Natural killer cell (primary cell): ENCODE data around the gene PEX12. TPM values are rescaled to one million over a fixed set of nuclear protein-coding genes. Genes with fewer than 3 reads are reported as not detected.

ENCODE experiments used
- ATAC-seq, 3 donors: fragments of 150-1000 bp in 2 of 3; fragments of 200-7000 bp in 1 of 3; cut with Tn5 transposase; 1 replicate in 1 of 3; 2 replicates in 2 of 3; pipeline ENCODE4 v1.10.0; 2021; ENCODE audit warnings: mild to moderate bottlenecking in 2 of 3, moderate library complexity in 2 of 3
- DNase-seq, 2 donors: peaks; one replicate each; pipeline versions ENCODE4 v3.0.0 to v3.0.0-alpha.2; 2013 to 2021; ENCODE audit warnings: mixed read lengths in 1 of 2
- H3K27ac ChIP-seq: one replicate; pipeline ENCODE4 v1.5.1; 2013; ENCODE audit warnings: mild to moderate bottlenecking, low read length
- H3K27me3 ChIP-seq: one replicate; pipeline ENCODE4 v1.6.1; 2013; ENCODE audit warnings: low read length; ENCODE audit not compliant: control insufficient read depth, insufficient read depth
- H3K36me3 ChIP-seq: one replicate; pipeline ENCODE4 v1.6.1; 2013; ENCODE audit warnings: low read length; ENCODE audit not compliant: control insufficient read depth, insufficient read depth
- H3K4me1 ChIP-seq: one replicate; pipeline ENCODE4 v1.6.1; 2013; ENCODE audit warnings: low read length; ENCODE audit not compliant: control insufficient read depth, insufficient read depth
- H3K4me3 ChIP-seq: one replicate; pipeline ENCODE4 v1.5.1; 2013; ENCODE audit warnings: low read length
- H3K9me3 ChIP-seq: one replicate; pipeline ENCODE4 v1.6.1; 2013; ENCODE audit warnings: low read length; ENCODE audit not compliant: control insufficient read depth, insufficient read depth
- H3K27ac Mint-ChIP-seq, 2 donors: one replicate each; pipeline ENCODE4 v1.8.0; 2022; ENCODE audit warnings: mild to moderate bottlenecking in 2 of 2, mixed read lengths in 2 of 2, moderate library complexity in 1 of 2
- H3K27me3 Mint-ChIP-seq, 2 donors: one replicate each; pipeline ENCODE4 v1.8.0; 2022; ENCODE audit warnings: low read depth in 2 of 2, mixed read lengths in 2 of 2
- H3K36me3 Mint-ChIP-seq: one replicate; pipeline ENCODE4 v1.8.0; 2022; ENCODE audit warnings: mixed read lengths
- H3K4me1 Mint-ChIP-seq, 2 donors: one replicate each; pipeline ENCODE4 v1.8.0; 2022; ENCODE audit warnings: mixed read lengths in 2 of 2
- H3K4me3 Mint-ChIP-seq: one replicate; pipeline ENCODE4 v1.8.0; 2022; ENCODE audit warnings: mild to moderate bottlenecking, moderate library complexity, mixed read lengths
- H3K9me3 Mint-ChIP-seq, 2 donors: one replicate each; pipeline ENCODE4 v1.8.0; 2022; ENCODE audit warnings: mixed read lengths in 2 of 2
- CTCF ChIP-seq: fragments of 200-600 bp; IDR thresholded peaks from one replicate; pipeline ENCODE4 v1.8.0; 2022; ENCODE audit warnings: antibody characterized with exemption
- WGBS: methylation state at CpG from one replicate; pipeline ENCODE4 v1.1.7; 2013; ENCODE audit warnings: missing lambda C conversion rate; ENCODE audit not compliant: insufficient coverage; 5-methylcytosine and 5-hydroxymethylcytosine counted together
- intact Hi-C: fragments of 100-400 bp; cut with micrococcal nuclease; formaldehyde crosslinking; loops from one replicate; pipeline ENCODE4 v1.14.2; 2022
- total RNA-seq, 4 donors: library from RNA; stranded (reverse); fragments of 120-200 nt in 1 of 4; gene quantifications; one replicate each; pipeline versions ENCODE4 v1.2.3 to v1.2.4, GENCODE V29; 2013 to 2022

The PEX12 gene
- total RNA-seq, 3 donors from 2014 or later (not counting 1 experiment from before 2014, with no cell fraction given): 2.5 to 3.0 (median 2.9) TPM

GRCh38 chr17:35548978-35549377, 29.4 kb downstream of the PEX12 start:
- no peak for TF ChIP-seq CTCF
- Histone ChIP-seq H3K9me3 (no peaks in the 10 kb centered on the region), H3K27me3 (no peaks in the 10 kb centered on the region), H3K4me1 (no peaks in the 10 kb centered on the region), H3K27ac (no peak overlapping the region), H3K4me3 (no peak overlapping the region), H3K36me3 (no peaks in the 10 kb centered on the region)
- intact Hi-C loops: no loop called here
- H3K27ac Mint-ChIP-seq: no peak overlapping the region
- ATAC-seq: no peak
- H3K36me3 Mint-ChIP-seq: no peaks in the 10 kb centered on the region
- no peak for DNase-seq
- H3K4me1 Mint-ChIP-seq: no peaks in the 10 kb centered on the region
- no peak overlapping the region for H3K4me3 Mint-ChIP-seq
- WGBS: 100% methylated on average over 1 of the region's 1 CpG
- H3K27me3 Mint-ChIP-seq: no peaks in the 10 kb centered on the region
- H3K9me3 Mint-ChIP-seq: no peaks in the 10 kb centered on the region

GRCh38 chr17:35548208-35548810, 30.1 kb downstream of the PEX12 start:
- no peak overlapping the region for H3K27ac Mint-ChIP-seq
- DNase-seq (no peak), ATAC-seq (no peak)
- H3K36me3 ChIP-seq: no peaks in the 10 kb centered on the region
- no peaks in the 10 kb centered on the region for H3K4me1 ChIP-seq
- no peak overlapping the region for H3K27ac ChIP-seq
- TF ChIP-seq CTCF: no peak
- intact Hi-C loops: no loop called here
- no peak overlapping the region for H3K4me3 Mint-ChIP-seq
- no peaks in the 10 kb centered on the region for H3K36me3 Mint-ChIP-seq
- H3K4me1 Mint-ChIP-seq: no peaks in the 10 kb centered on the region
- H3K9me3 ChIP-seq: no peaks in the 10 kb centered on the region
- H3K9me3 Mint-ChIP-seq: no peaks in the 10 kb centered on the region
- H3K27me3 Mint-ChIP-seq: no peaks in the 10 kb centered on the region
- WGBS: 93% methylated on average over 7 of the region's 8 CpGs
- H3K4me3 ChIP-seq: no peak overlapping the region
- no peaks in the 10 kb centered on the region for H3K27me3 ChIP-seq

- Histone ChIP-seq H3K27ac (no peak overlapping the region), H3K4me3 (no peak overlapping the region), H3K4me1 (peaks cover 4% of the 10 kb centered on the region), H3K9me3 (no peaks in the 10 kb centered on the region), H3K36me3 (no peaks in the 10 kb centered on the region), H3K27me3 (no peaks in the 10 kb centered on the region)
- peaks cover 0 to under 1% of the 10 kb centered on the region in 2 donors for H3K4me1 Mint-ChIP-seq
- no peak overlapping the region for H3K27ac Mint-ChIP-seq
- intact Hi-C loops: no loop called here
- no peak overlapping the region for H3K4me3 Mint-ChIP-seq
- no peak for TF ChIP-seq CTCF
- no peaks in the 10 kb centered on the region for H3K27me3 Mint-ChIP-seq
- no peaks in the 10 kb centered on the region for H3K36me3 Mint-ChIP-seq
- H3K9me3 Mint-ChIP-seq: no peaks in the 10 kb centered on the region
- WGBS: 91% methylated on average over 1 of the region's 1 CpG
- DNase-seq (no peak), ATAC-seq (no peak)
Measured at GRCh38 chr17:35546487-35546886, 31.9 kb downstream of the PEX12 start.

- Histone ChIP-seq H3K27me3 (no peaks in the 10 kb centered on the region), H3K4me1 (peaks cover 12% of the 10 kb centered on the region), H3K4me3 (no peak overlapping the region), H3K27ac (no peak overlapping the region), H3K9me3 (no peaks in the 10 kb centered on the region), H3K36me3 (no peaks in the 10 kb centered on the region)
- H3K27ac Mint-ChIP-seq: no peak overlapping the region
- intact Hi-C loops: no loop called here
- no peaks in the 10 kb centered on the region for H3K27me3 Mint-ChIP-seq
- peaks cover 12 to 14% of the 10 kb centered on the region in 2 donors for H3K4me1 Mint-ChIP-seq
- no peak for DNase-seq
- H3K36me3 Mint-ChIP-seq: no peaks in the 10 kb centered on the region
- no peaks in the 10 kb centered on the region for H3K9me3 Mint-ChIP-seq
- no peak overlapping the region for H3K4me3 Mint-ChIP-seq
- no peak for ATAC-seq
- WGBS: no CpG with 5 or more reads among the region's 1 CpG
- TF ChIP-seq CTCF: no peak
Measured at GRCh38 chr17:35545150-35545549, 33.2 kb downstream of the PEX12 start.
